Adrenal gland (tissue), 12 donors: ENCODE measurements around the gene SCN11A. TPM values are rescaled to one million over a fixed set of nuclear protein-coding genes. Genes with fewer than 3 reads are reported as not detected.

Experiments
- DNase-seq, 7 donors: peaks; one replicate each; pipeline ENCODE4 v3.0.0-alpha.2; 2019 to 2020
- H3K27ac ChIP-seq, 5 donors: fragments of 200-600 bp; sonication (generic) in 4 of 5; 1 replicate in 3 of 5; 2 replicates in 2 of 5; pipeline versions ENCODE4 v1.5.1 to v1.8.0; 2016 to 2020; ENCODE audit warnings: mild to moderate bottlenecking in 1 of 5
- H3K27me3 ChIP-seq: fragments of 200-600 bp; 2 replicates; pipeline ENCODE4 v1.8.0; 2021
- H3K36me3 ChIP-seq, 2 donors: fragments of 200-600 bp; replicated peaks in 1 of 2; 1 replicate in 1 of 2; 2 replicates in 1 of 2; pipeline versions ENCODE4 v1.5.1 to v1.8.0; 2018 to 2022
- H3K4me1 ChIP-seq, 2 donors: fragments of 200-600 bp; replicated peaks in 1 of 2; 1 replicate in 1 of 2; 2 replicates in 1 of 2; pipeline versions ENCODE4 v1.5.1 to v1.8.0; 2018 to 2021
- H3K4me3 ChIP-seq, 4 donors: fragments of 200-600 bp; sonication (generic) in 3 of 4; one replicate each; pipeline ENCODE4 v1.5.1; 2016 to 2018
- H3K9me3 ChIP-seq, 3 donors: fragments of 200-600 bp; sonication (generic) in 1 of 3; replicated peaks in 1 of 3; 1 replicate in 2 of 3; 2 replicates in 1 of 3; pipeline versions ENCODE4 v1.5.1 to v1.8.0; 2016 to 2021
- CTCF ChIP-seq, 6 experiments: fragments of 450-650 bp in 4 of 6; fragments of 200-600 bp in 2 of 6; sonication (generic) in 1 of 6; IDR thresholded peaks; 1 replicate in 5 of 6; 2 replicates in 1 of 6; pipeline versions ENCODE4 v1.5.1 to v1.8.0; 2016 to 2021; ENCODE audit warnings: antibody characterized with exemption in 6 of 6, mild to moderate bottlenecking in 2 of 6, moderate library complexity in 1 of 6
- POLR2A ChIP-seq, 2 donors: fragments of 450-650 bp; IDR thresholded peaks; one replicate each; pipeline ENCODE4 v1.6.1; 2017; ENCODE audit warnings: antibody characterized with exemption in 2 of 2, mild to moderate bottlenecking in 2 of 2, moderate library complexity in 1 of 2
- WGBS, 4 donors: extraction: QIAGEN DNeasy Blood & Tissue Kit in 2 of 4; methylation state at CpG; one replicate each; pipeline versions ENCODE4 v1.1.5 to v1.1.7; 2013 to 2017; 5-methylcytosine and 5-hydroxymethylcytosine counted together
- intact Hi-C, 2 donors: fragments of 100-400 bp; cut with DNase I; formaldehyde crosslinking; loops; one replicate each; pipeline versions ENCODE4 v1.14.1 to v1.15.0; 2022 to 2023
- polyA plus RNA-seq, 3 donors: library from polyadenylated mRNA; stranded (reverse); fragments of 200-250 nt in 2 of 3; fragments of 350-450 nt in 1 of 3; fragmentation: Illumina TruSeq in 1 of 3; extraction: RNeasy Lipid Tissue Mini Kit (QIAGEN cat#74804) in 1 of 3; gene quantifications; one replicate each; pipeline ENCODE4 v1.2.3, GENCODE V29; 2013 to 2014
- total RNA-seq, 9 donors: library from RNA; depleted of rRNA in 4 of 9; stranded (reverse); fragments of >200 nt in 4 of 9; fragments of 120-200 nt in 1 of 9; fragmentation: NEBNext Ultra II Directional in 1 of 9; extraction: Animal tissue kit (Norgen Biotek cat#: 25700) in 1 of 9; gene quantifications; one replicate each; pipeline versions ENCODE4 v1.1.0 to v1.2.4, GENCODE V29; 2013 to 2023
- donor health status: healthy with polysubstance abuse.
- donor health status: Bipolar disorder and iron deficiency.
- donor health status: DM: yes; HTN: yes; CAD: no.
- donor health status: DM: no; HTN: no; CAD: no.
- donor health status: DM: no; HTN: no; CAD: no.
- donor health status: DM: yes; HTN: yes; CAD: no.

The SCN11A gene
- total and polyA plus RNA-seq, 12 donors, result 0.10 to 0.50 (median 0.18) TPM; not detected in 1

GRCh38 chr3:39015418-39015817, 36.3 kb downstream of the SCN11A start:
- DNase-seq, result no peak
- H3K9me3 ChIP-seq, result no peaks in the 10 kb centered on the region
- no peak overlapping the region for H3K4me3 ChIP-seq
- no peak for TF ChIP-seq POLR2A (IDR thresholded peaks at IDR 0.05)
- H3K27me3 ChIP-seq, result no peaks in the 10 kb centered on the region
- no peak overlapping the region for H3K27ac ChIP-seq
- intact Hi-C loops, result no loop called here
- 85 to 97% (median 91%) methylated on average over 3 of the region's 3 CpGs for WGBS, 4 donors
- H3K4me1 ChIP-seq, result no peaks in the 10 kb centered on the region
- no peaks in the 10 kb centered on the region for H3K36me3 ChIP-seq

- Histone ChIP-seq H3K9me3 (no peaks in the 10 kb centered on the region), H3K36me3 (no peaks in the 10 kb centered on the region), H3K27ac (no peak overlapping the region), H3K4me1 (no peaks in the 10 kb centered on the region), H3K27me3 (no peaks in the 10 kb centered on the region), H3K4me3 (no peak overlapping the region)
- no peak for DNase-seq
- 65 to 77% (median 69%) methylated on average over 4 of the region's 4 CpGs for WGBS, 4 donors
- intact Hi-C loops, result no loop called here
- TF ChIP-seq CTCF (IDR thresholded peaks at IDR 0.05) (no peak), POLR2A (IDR thresholded peaks at IDR 0.05) (no peak)
These were observed 37.7 kb downstream of the SCN11A start for GRCh38 chr3:39013921-39014509.

GRCh38 chr3:39013289-39013688, 38.5 kb downstream of the SCN11A start:
- no peak for DNase-seq
- no peak overlapping the region for H3K27ac ChIP-seq
- H3K9me3 ChIP-seq, result no peaks in the 10 kb centered on the region
- H3K4me1 ChIP-seq, result no peaks in the 10 kb centered on the region
- 36 to 56% (median 40%) methylated on average over 2 of the region's 2 CpGs for WGBS, 4 donors
- no peak overlapping the region for H3K4me3 ChIP-seq
- no peaks in the 10 kb centered on the region for H3K36me3 ChIP-seq
- no peak for TF ChIP-seq POLR2A (IDR thresholded peaks at IDR 0.05)
- TF ChIP-seq CTCF (IDR thresholded peaks at IDR 0.05), result no peak
- intact Hi-C loops, result no loop called here
- no peaks in the 10 kb centered on the region for H3K27me3 ChIP-seq

GRCh38 chr3:39011191-39011736, 40.5 kb downstream of the SCN11A start:
- no peak overlapping the region for H3K4me3 ChIP-seq
- intact Hi-C loops, result no loop called here
- 54 to 72% (median 63%) methylated on average over 2 of the region's 2 CpGs for WGBS, 4 donors
- TF ChIP-seq POLR2A (IDR thresholded peaks at IDR 0.05), result no peak
- TF ChIP-seq CTCF (IDR thresholded peaks at IDR 0.05), result no peak
- H3K9me3 ChIP-seq, result no peaks in the 10 kb centered on the region
- no peaks in the 10 kb centered on the region for H3K36me3 ChIP-seq
- H3K4me1 ChIP-seq, result no peaks in the 10 kb centered on the region
- H3K27me3 ChIP-seq, result no peaks in the 10 kb centered on the region
- no peak overlapping the region for H3K27ac ChIP-seq
- DNase-seq, result no peak

- no peak overlapping the region for H3K4me3 ChIP-seq
- no peaks in the 10 kb centered on the region for H3K4me1 ChIP-seq
- no peaks in the 10 kb centered on the region for H3K27me3 ChIP-seq
- no peak for DNase-seq
- TF ChIP-seq CTCF (IDR thresholded peaks at IDR 0.05), result no peak
- no peak for TF ChIP-seq POLR2A (IDR thresholded peaks at IDR 0.05)
- no peak overlapping the region for H3K27ac ChIP-seq
- H3K9me3 ChIP-seq, result no peaks in the 10 kb centered on the region
- H3K36me3 ChIP-seq, result no peaks in the 10 kb centered on the region
- intact Hi-C loops, result loop anchor here in 1 of 2 donors (10.0 kb wide), 1 partner anchor 480 kb away; no protein-coding TSS in a partner anchor
- WGBS, 4 donors, result 57 to 73% (median 66%) methylated on average over 2 of the region's 2 CpGs
These were observed 46.4 kb downstream of the SCN11A start for GRCh38 chr3:39005295-39005694.
